Panc1 (cell line): ENCODE measurements around the gene CDH6. TPM values are rescaled to one million over a fixed set of nuclear protein-coding genes. Genes with fewer than 3 reads are reported as not detected.

Experiments
- ATAC-seq: fragments of 200-7000 bp; cut with Tn5 transposase; 2 replicates; pipeline ENCODE4 v1.9.1; 2020; ENCODE audit warnings: mild to moderate bottlenecking, moderate library complexity
- BruUV-seq: library from RNA; stranded (reverse); fragments of 400-500 nt; replicated peaks from 2 replicates; lab custom pipeline; 2021; lab: Mats Ljungman, UMichigan
- CTCF ChIA-PET: fragments of 300-600 bp; sonication (Branson Sonifier 250); formaldehyde crosslinking; loops from one replicate; lab custom pipeline; 2022; ENCODE audit warnings: antibody characterized with exemption; lab: Charles Lee
- POLR2A ChIA-PET: fragments of 300-600 bp; sonication (Branson Sonifier 250); formaldehyde crosslinking; loops from one replicate; lab custom pipeline; 2022; ENCODE audit warnings: antibody characterized with exemption; lab: Charles Lee
- DNase-seq: peaks from one replicate; pipeline ENCODE4 v3.0.0-alpha.2; 2010; ENCODE audit warnings: low read depth, low spot score
- H3K27ac ChIP-seq: 2 replicates; pipeline ENCODE4 v1.5.1; 2011; ENCODE audit warnings: mild to moderate bottlenecking, low read length, inconsistent platforms
- H3K27me3 ChIP-seq: fragments of 200-500 bp; sonication (Bioruptor generic); 2 replicates; pipeline ENCODE4 v1.6.0; 2014; ENCODE audit warnings: low read length, inconsistent platforms; ENCODE audit not compliant: control insufficient read depth, insufficient read depth
- H3K36me3 ChIP-seq: fragments of 200-500 bp; sonication (Bioruptor generic); 2 replicates; pipeline ENCODE4 v1.5.1; 2014; ENCODE audit warnings: inconsistent platforms, mild to moderate bottlenecking, low read length, moderate library complexity; ENCODE audit not compliant: control insufficient read depth, insufficient read depth
- H3K4me1 ChIP-seq: 2 replicates; pipeline ENCODE4 v1.5.1; 2011; ENCODE audit warnings: inconsistent platforms, mild to moderate bottlenecking, low read length, moderate library complexity; ENCODE audit not compliant: control insufficient read depth, insufficient read depth
- H3K4me3 ChIP-seq, 2 experiments: 2 replicates each; pipeline ENCODE4 v1.5.1; 2011 to 2012; ENCODE audit warnings: low read depth in 2 of 2, low read length in 2 of 2, mild to moderate bottlenecking in 2 of 2, inconsistent platforms in 1 of 2, moderate library complexity in 1 of 2
- H3K9me3 ChIP-seq: fragments of 200-500 bp; sonication (Bioruptor generic); 2 replicates; pipeline ENCODE4 v1.5.1; 2014; ENCODE audit warnings: low read depth, mild to moderate bottlenecking, inconsistent platforms, low read length, moderate library complexity; ENCODE audit not compliant: control insufficient read depth, insufficient read depth
- CTCF ChIP-seq: fragments of 450-650 bp; IDR thresholded peaks from 2 replicates; pipeline ENCODE4 v1.5.1; 2017; ENCODE audit warnings: mild to moderate bottlenecking
- POLR2AphosphoS5 ChIP-seq: IDR thresholded peaks from 2 replicates; pipeline ENCODE4 v1.6.1; 2012; ENCODE audit warnings: mild to moderate bottlenecking, low read depth, low read length, moderate library complexity
- SIN3A ChIP-seq: IDR thresholded peaks from 2 replicates; pipeline ENCODE4 v1.6.1; 2012; ENCODE audit warnings: low read depth, mild to moderate bottlenecking, low read length, moderate library complexity, borderline replicate concordance; ENCODE audit not compliant: insufficient read depth
- TCF7L2 ChIP-seq: IDR thresholded peaks from 2 replicates; pipeline ENCODE4 v1.6.1; 2011; ENCODE audit warnings: mild to moderate bottlenecking, low read depth, low read length, inconsistent platforms
- in situ Hi-C: cut with HindIII; loops from 2 replicates; pipeline ENCODE4 v1.10.0; 2016; ENCODE audit warnings: low sequenced_read_pairs, low pct_unique_long_range_greater_than_20kb
- intact Hi-C: fragments of 100-400 bp; cut with micrococcal nuclease; formaldehyde crosslinking; loops from one replicate; pipeline ENCODE4 v1.10.0; 2022; ENCODE audit not compliant: unreplicated experiment
- total RNA-seq: library from RNA; stranded (reverse); gene quantifications from one replicate; pipeline ENCODE4 v1.2.1, GENCODE V29; 2021; ENCODE audit not compliant: unreplicated experiment
- TF ChIP-seq, protein P1 (sequence below), 2 experiments: IDR thresholded peaks; 2 replicates each; pipeline ENCODE4 v1.6.1; 2011 to 2012; ENCODE audit warnings: low read depth in 2 of 2, control low read depth in 1 of 2, low read length in 1 of 2, mild to moderate bottlenecking in 1 of 2, moderate library complexity in 1 of 2; ENCODE audit not compliant: insufficient read depth in 1 of 2

Gene CDH6
- total RNA-seq, 1 experiment from 2014 or later, result 0.36 TPM

DNA sequence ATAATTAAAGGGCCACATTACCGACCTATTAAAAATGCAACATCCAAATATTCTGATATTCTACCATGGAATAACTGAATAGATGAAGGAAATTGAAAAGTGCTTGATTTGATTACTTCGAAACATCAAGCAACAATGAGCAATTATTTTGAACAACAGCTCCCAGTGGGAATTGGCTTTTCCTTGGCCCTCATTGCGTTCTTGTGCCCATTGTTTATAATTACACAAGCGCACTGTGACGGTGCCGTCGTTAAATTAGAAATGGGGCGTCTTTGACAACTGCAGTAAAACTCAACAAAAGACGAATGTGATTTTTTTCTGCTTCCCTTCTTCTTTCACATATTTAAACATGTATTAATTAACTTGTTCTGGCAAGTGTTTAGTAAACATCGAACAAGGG is 61.6 kb downstream of the CDH6 start:
- no peak for DNase-seq
- CTCF ChIA-PET, result no interaction called here
- Histone ChIP-seq H3K36me3 (no peaks in the 10 kb centered on the region), H3K9me3 (no peaks in the 10 kb centered on the region), H3K4me1 (no peaks in the 10 kb centered on the region), H3K27ac (no peak overlapping the region), H3K27me3 (no peaks in the 10 kb centered on the region), H3K4me3 (no peak overlapping the region)
- no TSS peak for BruUV-seq
- intact Hi-C loops (no loop called here), in situ Hi-C loops (no loop called here)
- TF ChIP-seq POLR2AphosphoS5 (no peak), TCF7L2 (no peak), CTCF (no peak), SIN3A (no peak)
- TF ChIP-seq, protein P1, sequence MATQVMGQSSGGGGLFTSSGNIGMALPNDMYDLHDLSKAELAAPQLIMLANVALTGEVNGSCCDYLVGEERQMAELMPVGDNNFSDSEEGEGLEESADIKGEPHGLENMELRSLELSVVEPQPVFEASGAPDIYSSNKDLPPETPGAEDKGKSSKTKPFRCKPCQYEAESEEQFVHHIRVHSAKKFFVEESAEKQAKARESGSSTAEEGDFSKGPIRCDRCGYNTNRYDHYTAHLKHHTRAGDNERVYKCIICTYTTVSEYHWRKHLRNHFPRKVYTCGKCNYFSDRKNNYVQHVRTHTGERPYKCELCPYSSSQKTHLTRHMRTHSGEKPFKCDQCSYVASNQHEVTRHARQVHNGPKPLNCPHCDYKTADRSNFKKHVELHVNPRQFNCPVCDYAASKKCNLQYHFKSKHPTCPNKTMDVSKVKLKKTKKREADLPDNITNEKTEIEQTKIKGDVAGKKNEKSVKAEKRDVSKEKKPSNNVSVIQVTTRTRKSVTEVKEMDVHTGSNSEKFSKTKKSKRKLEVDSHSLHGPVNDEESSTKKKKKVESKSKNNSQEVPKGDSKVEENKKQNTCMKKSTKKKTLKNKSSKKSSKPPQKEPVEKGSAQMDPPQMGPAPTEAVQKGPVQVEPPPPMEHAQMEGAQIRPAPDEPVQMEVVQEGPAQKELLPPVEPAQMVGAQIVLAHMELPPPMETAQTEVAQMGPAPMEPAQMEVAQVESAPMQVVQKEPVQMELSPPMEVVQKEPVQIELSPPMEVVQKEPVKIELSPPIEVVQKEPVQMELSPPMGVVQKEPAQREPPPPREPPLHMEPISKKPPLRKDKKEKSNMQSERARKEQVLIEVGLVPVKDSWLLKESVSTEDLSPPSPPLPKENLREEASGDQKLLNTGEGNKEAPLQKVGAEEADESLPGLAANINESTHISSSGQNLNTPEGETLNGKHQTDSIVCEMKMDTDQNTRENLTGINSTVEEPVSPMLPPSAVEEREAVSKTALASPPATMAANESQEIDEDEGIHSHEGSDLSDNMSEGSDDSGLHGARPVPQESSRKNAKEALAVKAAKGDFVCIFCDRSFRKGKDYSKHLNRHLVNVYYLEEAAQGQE (IDR thresholded peaks at IDR 0.05; ENCODE audit: insufficient read depth in 1 of 2, low read depth in 2 of 2, low read length in 1 of 2), result no peak
- POLR2A ChIA-PET, result no interaction called here
- no peak for ATAC-seq

- H3K27ac ChIP-seq, result no peak overlapping the region
- TF ChIP-seq POLR2AphosphoS5 (no peak), SIN3A (no peak), CTCF (no peak), TCF7L2 (no peak)
- TF ChIP-seq, protein P1 (IDR thresholded peaks at IDR 0.05; ENCODE audit: insufficient read depth in 1 of 2, low read depth in 2 of 2, low read length in 1 of 2), result no peak
- H3K4me3 ChIP-seq, result no peak overlapping the region
- ChIA-PET CTCF (no interaction called here), POLR2A (interaction anchor here (0.7 kb wide), 1 partner anchor 151 kb away, joined by 3 read pairs; no protein-coding TSS in a partner anchor)
- DNase-seq (no peak), ATAC-seq (no peak)
- H3K27me3 ChIP-seq, result no peaks in the 10 kb centered on the region; the same call in 1 of the 2 replicates
- no TSS peak for BruUV-seq
- no peaks in the 10 kb centered on the region for H3K9me3 ChIP-seq
- intact Hi-C loops (no loop called here), in situ Hi-C loops (no loop called here)
- H3K36me3 ChIP-seq, result no peaks in the 10 kb centered on the region
- H3K4me1 ChIP-seq, result no peaks in the 10 kb centered on the region
Measured at GRCh38 chr5:31268256-31268655, 74.8 kb downstream of the CDH6 start.
